Erythroblast (primary cell): ENCODE data around the gene GGTA1.

Experiments used
- DNase-seq, 2 experiments: peaks; one replicate each; lab custom pipeline; 2025; lab: John Stamatoyannopoulos, UW
- GATA1 ChIP-seq: IDR thresholded peaks from 2 replicates; pipeline ENCODE4 v1.6.1; 2011; ENCODE audit warnings: low read depth, mild to moderate bottlenecking, control low read depth, low read length, moderate library complexity
- POLR2A ChIP-seq: IDR thresholded peaks from 2 replicates; pipeline ENCODE4 v1.6.1; 2011; ENCODE audit warnings: mild to moderate bottlenecking, low read length

Gene GGTA1

DNA sequence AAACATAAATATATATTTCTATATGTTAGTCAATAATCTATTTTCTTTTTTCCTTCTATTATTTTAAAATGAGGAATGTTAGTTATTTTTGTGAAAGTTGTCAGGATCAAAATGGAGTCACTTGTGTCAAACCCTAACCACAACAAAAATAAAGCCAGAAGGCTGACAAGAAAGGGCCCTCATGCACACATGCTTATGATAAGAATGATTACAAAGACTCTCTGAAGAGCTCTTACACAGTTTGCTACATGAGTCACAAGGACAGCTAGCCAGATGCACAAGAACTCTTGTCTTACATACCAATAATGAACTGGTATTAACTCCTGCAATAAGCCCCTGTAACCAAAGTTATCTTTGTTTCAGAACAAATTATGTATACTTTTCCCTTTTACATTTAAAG, 64.7 kb downstream of the GGTA1 start:
- DNase-seq = no peak
- TF ChIP-seq POLR2A (no peak), GATA1 (no peak)

DNA sequence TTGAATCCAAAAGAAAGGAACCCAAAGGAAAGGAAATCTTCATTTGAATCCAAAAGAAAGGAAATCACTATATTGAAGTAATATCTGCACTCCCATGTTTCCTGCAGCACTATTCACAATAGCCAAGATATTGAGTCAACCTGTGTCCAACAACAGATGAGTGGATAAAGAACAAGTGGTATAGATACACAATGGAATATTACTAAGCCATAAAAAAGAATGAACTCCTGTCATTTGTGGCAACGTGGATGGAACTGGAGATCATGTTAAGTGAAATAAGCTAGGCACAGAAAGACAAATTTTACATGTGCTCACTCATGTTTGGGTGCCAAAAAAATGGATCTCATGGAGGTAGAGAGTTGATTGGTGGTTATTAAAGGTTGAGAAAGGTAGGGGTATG, 71.7 kb downstream of the GGTA1 start:
- no peak for TF ChIP-seq POLR2A
- TF ChIP-seq GATA1 = no peak
- no peak for DNase-seq

DNA sequence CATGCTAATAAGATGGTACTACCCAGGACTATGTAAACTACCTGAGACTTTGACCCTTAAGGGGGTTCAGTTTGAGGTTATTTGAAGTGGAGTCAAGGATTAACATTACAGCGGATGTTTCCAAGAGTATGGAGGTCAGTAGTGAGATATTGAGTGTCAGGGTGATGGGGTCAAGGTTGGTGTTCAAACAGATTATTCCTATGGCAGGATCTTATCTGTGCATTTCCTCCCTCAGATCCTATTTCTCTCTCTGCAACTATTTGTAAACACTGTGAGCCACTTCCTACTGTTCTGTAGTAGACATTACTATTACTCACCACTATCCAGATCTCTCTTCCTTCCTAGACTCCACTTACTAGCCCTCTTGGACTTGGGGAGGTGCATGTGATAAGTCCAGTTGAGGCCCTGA, 75.6 kb downstream of the GGTA1 start:
- DNase-seq = no peak
- TF ChIP-seq GATA1 (no peak), POLR2A (no peak)

DNA sequence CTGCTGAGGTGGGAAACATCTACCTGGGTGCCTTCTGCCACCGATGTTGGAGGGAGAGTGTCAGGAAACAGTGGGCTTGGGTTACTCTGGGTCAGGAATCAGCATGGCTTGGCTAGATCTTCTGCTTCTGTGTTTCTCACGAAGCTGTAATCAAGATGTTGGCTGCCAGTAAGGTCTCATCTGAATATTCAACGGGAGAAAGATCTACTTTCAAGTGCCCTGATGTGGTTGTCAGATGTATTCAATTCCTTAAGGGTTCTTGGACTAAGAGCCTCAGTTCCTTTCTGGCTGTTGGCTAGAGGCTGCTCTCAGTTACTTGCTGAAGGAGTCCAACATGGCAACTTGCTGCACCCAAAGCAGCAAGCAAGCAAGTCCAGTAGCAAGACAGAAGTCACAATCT, 87.7 kb downstream of the GGTA1 start:
- no peak for TF ChIP-seq GATA1
- no peak for DNase-seq

DNA sequence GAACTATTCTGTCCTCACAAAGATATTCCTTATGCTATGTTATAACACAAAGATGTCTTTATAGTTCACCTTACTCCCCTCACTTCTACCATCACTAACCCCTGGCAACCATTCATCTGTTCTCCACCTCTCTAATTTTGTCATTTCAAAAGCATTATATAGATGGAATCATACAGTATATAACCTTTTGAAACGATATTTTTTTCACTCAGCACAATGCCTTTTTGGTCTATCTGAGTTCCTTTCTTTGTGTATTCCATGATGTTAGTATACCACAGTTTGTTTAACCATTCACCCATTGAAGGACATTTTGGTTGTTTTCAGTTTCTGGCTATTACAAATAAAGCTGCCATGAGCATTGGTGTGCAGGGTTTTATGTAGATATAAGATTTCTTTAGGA, 93.7 kb downstream of the GGTA1 start:
- DNase-seq = no peak
- no peak for TF ChIP-seq GATA1
- TF ChIP-seq POLR2A = no peak
